Right lobe of liver (tissue), 6 donors: ENCODE data around the gene ZAR1L. TPM values are rescaled to one million over a fixed set of nuclear protein-coding genes. Genes with fewer than 3 reads are reported as not detected.

Experiments
- ATAC-seq, 4 donors: fragments of 200-7000 bp; cut with Tn5 transposase; one replicate each; pipeline ENCODE4 v1.9.1; 2020; ENCODE audit warnings: mild to moderate bottlenecking in 4 of 4, moderate library complexity in 4 of 4
- DNase-seq, 3 donors: peaks; one replicate each; pipeline ENCODE4 v3.0.0-alpha.2; 2020
- H3K27ac ChIP-seq, 3 donors: fragments of 200-600 bp; one replicate each; pipeline ENCODE4 v1.8.0; 2022
- H3K27me3 ChIP-seq, 2 donors: fragments of 200-600 bp; one replicate each; pipeline ENCODE4 v1.8.0; 2022
- H3K36me3 ChIP-seq, 4 donors: fragments of 200-600 bp; sonication (generic) in 1 of 4; one replicate each; pipeline versions ENCODE4 v1.5.1 to v1.8.0; 2017 to 2022; ENCODE audit warnings: control low read depth in 1 of 4
- H3K4me1 ChIP-seq, 4 donors: fragments of 200-600 bp; sonication (generic) in 1 of 4; one replicate each; pipeline versions ENCODE4 v1.5.1 to v1.8.0; 2017 to 2022; ENCODE audit warnings: control low read depth in 1 of 4
- H3K4me3 ChIP-seq, 3 donors: fragments of 200-600 bp; one replicate each; pipeline ENCODE4 v1.8.0; 2022
- H3K9me3 ChIP-seq, 4 donors: fragments of 200-600 bp; sonication (generic) in 1 of 4; one replicate each; pipeline versions ENCODE4 v1.5.1 to v1.8.0; 2017 to 2022; ENCODE audit warnings: control low read depth in 1 of 4
- CTCF ChIP-seq, 4 donors: fragments of 200-600 bp in 3 of 4; fragments of 450-650 bp in 1 of 4; IDR thresholded peaks; one replicate each; pipeline versions ENCODE4 v1.5.1 to v1.8.0; 2016 to 2022; ENCODE audit warnings: antibody characterized with exemption in 4 of 4, mild to moderate bottlenecking in 2 of 4
- POLR2A ChIP-seq: fragments of 450-650 bp; IDR thresholded peaks from one replicate; pipeline ENCODE4 v1.6.1; 2017; ENCODE audit warnings: antibody characterized with exemption, mild to moderate bottlenecking
- whole genome bisulfite sequencing: methylation state at CpG from one replicate; pipeline ENCODE4 v1.1.6; 2018; ENCODE audit warnings: low coverage, low lambda C conversion rate; ENCODE audit not compliant: insufficient coverage; ENCODE audit errors: missing lambda C conversion rate; 5-methylcytosine and 5-hydroxymethylcytosine counted together
- intact Hi-C, 2 donors: fragments of 100-400 bp; cut with DNase I; formaldehyde crosslinking; loops; one replicate each; pipeline versions ENCODE4 v1.11.2 to v1.14.1; 2022
- total RNA-seq, 6 experiments: library from RNA; depleted of rRNA in 2 of 6; stranded (reverse); fragments of >200 nt in 2 of 6; fragmentation: NEBNext Ultra II Directional in 3 of 6; extraction: Animal tissue kit (Norgen Biotek cat#: 25700) in 3 of 6; gene quantifications; one replicate each; pipeline versions ENCODE4 v1.1.0 to v1.2.4, GENCODE V29; 2016 to 2023
- donor health status: DM: no; HTN: yes; CAD: no.
- donor health status: DM: no; HTN: no; CAD: no.
- donor health status: DM: no; HTN: no; CAD: no.
- donor health status: DM: no; HTN: yes; CAD: no.
- donor health status: DM: no; HTN: yes; CAD: no.

The ZAR1L gene
- total RNA-seq, 6 experiments from 2014 or later: not detected

GRCh38 chr13:32314271-32315237 lies 609 bp downstream of the ZAR1L start:
- intact Hi-C loops: no loop called here
- Histone ChIP-seq H3K9me3 (no peaks in the 10 kb centered on the region), H3K27ac (peak overlapping the region; percentile 88 to 97 (median 95)), H3K4me1 (peaks cover 0 to 4% (median 0%) of the 10 kb centered on the region in 4 donors), H3K36me3 (no peaks in the 10 kb centered on the region), H3K27me3 (no peaks in the 10 kb centered on the region), H3K4me3 (peak overlapping the region; percentile 78 to 93 (median 83))
- 64% methylated on average over 25 of the region's 32 CpGs for whole genome bisulfite sequencing
- peak; percentile 10 to 35 (median 28) for ATAC-seq
- peak; percentile 45 to 65 (median 57) for DNase-seq
- TF ChIP-seq POLR2A: no peak
- no peak for TF ChIP-seq CTCF (IDR thresholded peaks at IDR 0.05)

- intact Hi-C loops: no loop called here
- no peak for ATAC-seq
- 94% methylated on average over 14 of the region's 36 CpGs for WGBS
Observed at GRCh38 chr13:32311188-32311897, 3.8 kb downstream of the ZAR1L start.

GRCh38 chr13:32310134-32310706 lies 4.9 kb downstream of the ZAR1L start:
- TF ChIP-seq CTCF (IDR thresholded peaks at IDR 0.05) (peak; percentile 71 to 88 (median 78)), POLR2A (no peak)
- WGBS: 25% methylated on average over 10 of the region's 12 CpGs
- peak overlapping the region in 2 of 3 donors; percentile 33 to 40 for H3K4me3 ChIP-seq
- H3K4me1 ChIP-seq: peaks cover 0 to 8% (median 0%) of the 10 kb centered on the region in 4 donors
- DNase-seq (no peak), ATAC-seq (peak; percentile 86 to 92 (median 90))
- intact Hi-C loops: no loop called here
- H3K9me3 ChIP-seq: no peaks in the 10 kb centered on the region
- no peaks in the 10 kb centered on the region for H3K27me3 ChIP-seq
- peak overlapping the region in 1 of 3 donors; percentile 20 for H3K27ac ChIP-seq
- H3K36me3 ChIP-seq: no peaks in the 10 kb centered on the region

More at GRCh38 chr13:32311188-32311897, 3.8 kb downstream of the ZAR1L start:
- H3K27me3 ChIP-seq: no peaks in the 10 kb centered on the region
- H3K4me1 ChIP-seq: peaks cover 0 to 8% (median 0%) of the 10 kb centered on the region in 4 donors
- TF ChIP-seq POLR2A (no peak), CTCF (IDR thresholded peaks at IDR 0.05) (no peak)
- no peaks in the 10 kb centered on the region for H3K36me3 ChIP-seq
- H3K27ac ChIP-seq: no peak overlapping the region
- no peak overlapping the region for H3K4me3 ChIP-seq
- H3K9me3 ChIP-seq: no peaks in the 10 kb centered on the region
- no peak for DNase-seq

GRCh38 chr13:32309312-32310133 lies 5.6 kb downstream of the ZAR1L start:
- H3K9me3 ChIP-seq: no peaks in the 10 kb centered on the region
- peak overlapping the region in 2 of 3 donors; percentile 33 to 40 for H3K4me3 ChIP-seq
- peak overlapping the region in 1 of 3 donors; percentile 20 for H3K27ac ChIP-seq
- TF ChIP-seq POLR2A (no peak), CTCF (IDR thresholded peaks at IDR 0.05) (no peak)
- H3K27me3 ChIP-seq: no peaks in the 10 kb centered on the region
- intact Hi-C loops: no loop called here
- DNase-seq (peak in 1 of 3 donors; percentile 62), ATAC-seq (peak; percentile 82 to 87 (median 86))
- peaks cover 0 to 8% (median 0%) of the 10 kb centered on the region in 4 donors for H3K4me1 ChIP-seq
- no peaks in the 10 kb centered on the region for H3K36me3 ChIP-seq
- 10% methylated on average over 10 of the region's 10 CpGs for WGBS
